Measurements from ENCODE around the gene CCDC110. TPM values are rescaled to one million over a fixed set of nuclear protein-coding genes. Genes with fewer than 3 reads are reported as not detected.

The CCDC110 gene
- total RNA-seq, 3 donors from 2014 or later, result 1.3 to 4.1 (median 1.3) TPM

DNA sequence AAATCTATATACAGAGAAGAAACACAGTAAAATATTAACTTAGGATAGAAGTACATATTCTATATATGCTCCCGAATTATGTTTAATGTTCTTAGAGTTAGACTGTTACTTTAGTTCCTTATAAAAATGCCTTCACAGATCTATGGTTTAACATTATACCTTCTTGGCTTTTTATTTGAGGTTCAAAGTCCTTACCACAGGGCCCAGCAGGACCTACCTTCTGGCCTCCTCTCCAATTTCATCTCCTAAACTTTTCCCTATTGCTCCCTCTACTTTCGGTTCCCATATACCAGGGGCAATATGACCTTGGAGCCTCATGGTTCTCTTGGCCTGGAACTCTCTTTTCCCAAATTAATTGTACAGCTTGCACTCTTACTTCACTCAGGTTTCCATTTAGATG lies 63.1 kb downstream of the CCDC110 start:
- Histone ChIP-seq H3K4me3 (no peak overlapping the region), H3K9me3 (no peaks in the 10 kb centered on the region), H3K4me1 (no peaks in the 10 kb centered on the region), H3K36me3 (no peaks in the 10 kb centered on the region), H3K27ac (no peak overlapping the region), H3K27me3 (no peaks in the 10 kb centered on the region)
- intact Hi-C loops (cut with DNase I; ENCODE audit: low total_unique reads), result no loop called here
- DNase-seq (ENCODE audit: low spot score in 2 of 2), result no peak
- TF ChIP-seq, protein P1, sequence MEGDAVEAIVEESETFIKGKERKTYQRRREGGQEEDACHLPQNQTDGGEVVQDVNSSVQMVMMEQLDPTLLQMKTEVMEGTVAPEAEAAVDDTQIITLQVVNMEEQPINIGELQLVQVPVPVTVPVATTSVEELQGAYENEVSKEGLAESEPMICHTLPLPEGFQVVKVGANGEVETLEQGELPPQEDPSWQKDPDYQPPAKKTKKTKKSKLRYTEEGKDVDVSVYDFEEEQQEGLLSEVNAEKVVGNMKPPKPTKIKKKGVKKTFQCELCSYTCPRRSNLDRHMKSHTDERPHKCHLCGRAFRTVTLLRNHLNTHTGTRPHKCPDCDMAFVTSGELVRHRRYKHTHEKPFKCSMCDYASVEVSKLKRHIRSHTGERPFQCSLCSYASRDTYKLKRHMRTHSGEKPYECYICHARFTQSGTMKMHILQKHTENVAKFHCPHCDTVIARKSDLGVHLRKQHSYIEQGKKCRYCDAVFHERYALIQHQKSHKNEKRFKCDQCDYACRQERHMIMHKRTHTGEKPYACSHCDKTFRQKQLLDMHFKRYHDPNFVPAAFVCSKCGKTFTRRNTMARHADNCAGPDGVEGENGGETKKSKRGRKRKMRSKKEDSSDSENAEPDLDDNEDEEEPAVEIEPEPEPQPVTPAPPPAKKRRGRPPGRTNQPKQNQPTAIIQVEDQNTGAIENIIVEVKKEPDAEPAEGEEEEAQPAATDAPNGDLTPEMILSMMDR (IDR thresholded peaks at IDR 0.05), result no peak
- TF ChIP-seq POLR2A (IDR thresholded peaks at IDR 0.05) (no peak), POLR2AphosphoS5 (IDR thresholded peaks at IDR 0.05) (no peak)

DNA sequence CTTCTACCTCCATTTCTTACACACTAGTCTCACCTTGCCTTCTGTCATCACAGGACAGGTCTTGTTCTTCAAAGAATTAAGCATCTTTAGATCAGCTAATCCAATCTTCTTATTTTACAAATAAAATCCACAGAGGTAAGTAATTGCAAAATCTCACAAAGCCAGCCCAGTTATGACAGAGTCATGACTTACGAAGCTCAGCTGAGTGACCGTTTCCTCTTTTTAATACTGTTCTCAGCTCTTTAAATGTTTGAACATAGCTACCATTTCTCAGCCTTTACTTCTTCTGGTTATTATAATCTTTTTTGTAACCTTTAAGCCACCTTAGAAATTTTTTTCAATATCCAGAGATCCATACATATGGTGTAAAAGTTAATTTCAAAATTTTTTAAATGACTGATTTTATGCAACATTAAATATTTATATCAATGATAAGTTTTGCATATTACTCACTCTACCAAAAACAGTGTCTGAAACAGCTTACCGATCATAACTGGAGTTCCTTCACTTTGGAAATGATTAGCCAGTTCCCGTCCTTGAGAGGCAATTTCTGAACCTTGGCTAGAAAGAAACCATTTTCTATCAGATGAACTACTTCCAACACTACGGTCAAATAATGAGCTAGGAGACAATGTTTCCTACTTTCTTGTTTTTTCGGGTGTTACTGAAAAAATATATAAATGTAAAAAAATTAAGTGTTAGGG lies 66.1 kb downstream of the CCDC110 start:
- TF ChIP-seq POLR2AphosphoS5 (IDR thresholded peaks at IDR 0.05) (no peak), POLR2A (IDR thresholded peaks at IDR 0.05) (no peak)
- TF ChIP-seq, protein P1 (IDR thresholded peaks at IDR 0.05), result no peak
- Histone ChIP-seq H3K4me1 (no peaks in the 10 kb centered on the region), H3K4me3 (no peak overlapping the region), H3K9me3 (no peaks in the 10 kb centered on the region), H3K27ac (no peak overlapping the region), H3K36me3 (no peaks in the 10 kb centered on the region), H3K27me3 (no peaks in the 10 kb centered on the region)
- DNase-seq (ENCODE audit: low spot score in 2 of 2), result no peak
- intact Hi-C loops (cut with DNase I; ENCODE audit: low total_unique reads), result no loop called here

DNA sequence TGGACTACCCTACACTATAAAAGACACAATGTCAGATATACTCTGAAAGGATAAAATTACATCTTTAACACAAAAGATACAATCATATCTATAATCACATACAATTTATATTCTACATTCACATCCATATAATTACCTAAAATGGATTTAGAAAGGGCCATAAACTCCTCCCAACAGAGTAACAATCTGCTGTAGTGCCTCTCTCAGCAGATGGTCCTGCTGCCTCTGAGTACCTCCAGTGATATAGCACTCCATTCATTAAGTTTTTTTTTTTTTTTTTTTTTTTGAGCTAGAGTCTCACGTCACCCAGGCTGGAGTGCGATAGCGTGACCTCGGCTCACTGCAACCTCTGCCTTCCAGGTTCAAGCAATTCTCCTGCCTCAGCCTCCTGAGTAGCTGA lies 67.5 kb downstream of the CCDC110 start:
- H3K27me3 ChIP-seq, result no peaks in the 10 kb centered on the region
- TF ChIP-seq, protein P1 (IDR thresholded peaks at IDR 0.05), result no peak
- TF ChIP-seq POLR2A (IDR thresholded peaks at IDR 0.05) (no peak), POLR2AphosphoS5 (IDR thresholded peaks at IDR 0.05) (no peak)
- no peaks in the 10 kb centered on the region for H3K4me1 ChIP-seq
- no peak overlapping the region for H3K4me3 ChIP-seq
- H3K9me3 ChIP-seq, result no peaks in the 10 kb centered on the region
- no peaks in the 10 kb centered on the region for H3K36me3 ChIP-seq
- DNase-seq (ENCODE audit: low spot score in 2 of 2), result no peak
- intact Hi-C loops (cut with DNase I; ENCODE audit: low total_unique reads), result no loop called here
- no peak overlapping the region for H3K27ac ChIP-seq

DNA sequence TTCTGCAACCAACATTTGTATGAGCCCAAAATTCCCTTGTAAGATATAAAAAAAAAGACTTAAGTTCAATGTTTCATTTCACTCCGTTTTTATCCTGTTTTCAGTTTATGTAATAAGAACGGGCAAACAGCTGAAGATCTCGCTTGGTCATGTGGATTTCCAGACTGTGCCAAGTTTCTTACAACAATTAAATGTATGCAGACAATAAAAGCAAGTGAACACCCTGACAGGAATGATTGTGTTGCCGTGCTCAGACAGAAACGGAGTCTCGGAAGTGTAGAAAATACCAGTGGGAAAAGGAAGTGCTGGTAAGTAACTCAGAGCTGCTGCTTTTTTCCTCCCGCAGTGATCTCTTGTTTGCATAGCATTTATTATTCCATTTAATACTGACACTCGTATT lies 72.1 kb downstream of the CCDC110 start:
- no peaks in the 10 kb centered on the region for H3K36me3 ChIP-seq
- intact Hi-C loops (cut with DNase I; ENCODE audit: low total_unique reads), result loop anchor here (10.0 kb wide), 1 partner anchor 195 kb away; the partner anchor contains the start of genes CFAP97 and SNX25
- H3K27ac ChIP-seq, result peak overlapping the region in 1 of 2 donors; percentile 22

DNA sequence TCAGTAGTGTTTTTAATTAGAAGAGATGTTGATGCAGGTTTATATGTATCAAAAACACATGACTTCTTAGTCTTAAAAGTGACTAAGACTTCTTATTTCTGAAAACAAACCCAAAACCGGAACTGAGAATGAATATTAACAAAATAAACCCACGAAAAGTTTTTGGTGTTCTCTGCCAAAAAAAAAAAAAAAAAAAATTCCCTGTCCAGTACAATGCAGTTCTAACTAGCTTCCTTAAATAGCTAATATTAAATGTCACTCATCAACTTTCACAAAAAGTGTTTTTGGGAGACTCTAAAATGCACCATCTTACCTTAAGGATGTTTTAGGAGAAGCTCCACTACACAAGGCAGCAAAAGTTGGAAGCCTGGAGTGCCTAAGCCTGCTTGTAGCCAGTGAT lies 72.9 kb downstream of the CCDC110 start:
- H3K4me3 ChIP-seq, result no peak overlapping the region
- TF ChIP-seq POLR2AphosphoS5 (IDR thresholded peaks at IDR 0.05) (no peak), POLR2A (IDR thresholded peaks at IDR 0.05) (no peak)
- TF ChIP-seq, protein P1 (IDR thresholded peaks at IDR 0.05), result no peak
- H3K27ac ChIP-seq, result peak overlapping the region in 1 of 2 donors; percentile 30
- H3K4me1 ChIP-seq, result no peaks in the 10 kb centered on the region
- intact Hi-C loops (cut with DNase I; ENCODE audit: low total_unique reads), result loop anchor here (10.0 kb wide), 1 partner anchor 194 kb away; the partner anchor contains the start of genes CFAP97 and SNX25
- no peaks in the 10 kb centered on the region for H3K9me3 ChIP-seq
- no peak for DNase-seq (ENCODE audit: low spot score in 2 of 2)
- no peaks in the 10 kb centered on the region for H3K27me3 ChIP-seq
- no peaks in the 10 kb centered on the region for H3K36me3 ChIP-seq

More for the DNA sequence above, 72.1 kb downstream of the CCDC110 start:
- no peaks in the 10 kb centered on the region for H3K27me3 ChIP-seq
- no peaks in the 10 kb centered on the region for H3K4me1 ChIP-seq
- no peak for DNase-seq (ENCODE audit: low spot score in 2 of 2)
- no peaks in the 10 kb centered on the region for H3K9me3 ChIP-seq
- no peak overlapping the region for H3K4me3 ChIP-seq
- TF ChIP-seq, protein P1 (IDR thresholded peaks at IDR 0.05), result no peak
- no peak for TF ChIP-seq POLR2A (IDR thresholded peaks at IDR 0.05)
- TF ChIP-seq POLR2AphosphoS5 (IDR thresholded peaks at IDR 0.05), result no peak
